ENCODE measurements around the gene TRPC4AP.

DNA sequence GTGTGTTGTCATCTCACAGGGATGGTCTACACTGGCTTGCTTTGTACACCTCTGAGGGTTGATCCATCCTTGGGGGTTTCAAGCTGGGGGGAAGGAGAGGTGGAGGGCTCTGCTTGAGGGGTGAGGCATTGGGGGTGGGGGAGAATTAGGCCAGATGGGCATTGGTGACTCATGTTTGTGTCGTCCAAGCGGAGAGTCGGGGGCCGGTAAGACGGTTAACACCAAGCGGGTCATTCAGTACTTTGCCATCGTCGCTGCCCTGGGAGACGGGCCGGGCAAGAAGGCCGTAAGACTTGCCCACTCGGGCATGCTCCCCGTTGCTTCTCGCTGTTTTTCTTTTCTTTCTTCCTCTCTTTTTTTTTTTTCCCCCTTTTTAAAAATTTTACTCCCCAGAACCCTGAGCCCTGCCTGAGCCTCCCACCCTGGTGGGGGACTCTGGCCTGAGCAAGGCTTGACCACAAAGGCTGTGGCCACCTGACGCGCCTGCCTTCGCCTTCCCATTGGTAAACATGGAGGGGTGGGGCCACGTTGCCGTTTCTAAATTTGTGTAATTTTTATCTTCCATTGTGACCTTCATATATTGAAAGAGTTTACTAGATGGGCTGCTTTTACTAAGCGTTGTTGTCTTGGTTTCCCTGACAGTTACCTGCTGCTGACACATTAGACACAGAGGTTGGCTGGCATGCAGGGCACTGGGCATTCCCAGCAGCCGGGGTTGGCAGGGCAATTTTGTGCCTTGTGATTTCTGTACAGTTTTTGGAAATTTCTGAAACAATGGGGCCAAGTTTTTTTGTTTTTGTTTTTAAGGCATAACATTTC, 110.1 kb downstream of the TRPC4AP start:
- TF ChIP-seq ZNF274 (IDR thresholded peaks at IDR 0.05; ENCODE audit: low read depth, low read length) (no peak), YY1 (IDR thresholded peaks at IDR 0.05; ENCODE audit: insufficient read depth, insufficient read length) (no peak)

Measured in NT2/D1 (cell line).